Cardiac muscle cell (in vitro differentiated cells and primary cell): ENCODE results near the gene SRPX. TPM values are rescaled to one million over a fixed set of nuclear protein-coding genes. Genes with fewer than 3 reads are reported as not detected.
A peak's percentile ranks its signal among the peaks of the same experiment; 100 is the strongest.

Experiments
- DNase-seq, 2 donors: peaks; one replicate each; pipeline versions ENCODE4 v3.0.0 to v3.0.0-alpha.2; 2010 to 2017; ENCODE audit warnings: low read depth in 1 of 2, low spot score in 1 of 2
- H3K27ac ChIP-seq: fragments of 200-600 bp; sonication (generic); 2 replicates; pipeline ENCODE4 v1.5.1; 2016
- H3K27me3 ChIP-seq: fragments of 200-600 bp; sonication (generic); 2 replicates; pipeline ENCODE4 v1.6.0; 2016; ENCODE audit warnings: control low read depth
- H3K36me3 ChIP-seq: fragments of 200-600 bp; sonication (generic); 2 replicates; pipeline ENCODE4 v1.5.1; 2016; ENCODE audit warnings: control low read depth
- H3K4me1 ChIP-seq: fragments of 200-600 bp; sonication (generic); 2 replicates; pipeline ENCODE4 v1.8.1; 2017; ENCODE audit warnings: low read depth, mild to moderate bottlenecking, mixed run types
- H3K4me3 ChIP-seq: fragments of 200-600 bp; sonication (generic); 2 replicates; pipeline ENCODE4 v1.5.1; 2016; ENCODE audit warnings: mild to moderate bottlenecking
- H3K9me3 ChIP-seq: fragments of 200-600 bp; sonication (generic); 2 replicates; pipeline ENCODE4 v1.5.1; 2017; ENCODE audit warnings: low read depth, mild to moderate bottlenecking, control low read depth
- polyA plus RNA-seq: library from polyadenylated mRNA; unstranded; fragments of >200 nt; fragmentation: Nextera tagmentation; extraction: Ambion mirVana; gene quantifications from 2 replicates; pipeline ENCODE4 v1.2.1, GENCODE V29; 2016
- total RNA-seq: library from RNA; depleted of rRNA; stranded (reverse); fragments of >200 nt; gene quantifications from 2 replicates; pipeline ENCODE4 v1.2.3, GENCODE V29; 2016
- TF ChIP-seq, protein P1 (sequence below): IDR thresholded peaks from 2 replicates; pipeline ENCODE4 v1.5.1; 2012; ENCODE audit warnings: low read depth, mild to moderate bottlenecking, low read length

Gene SRPX
- total and polyA plus RNA-seq, 2 experiments from 2014 or later = 9.6 to 21.4 TPM

DNA sequence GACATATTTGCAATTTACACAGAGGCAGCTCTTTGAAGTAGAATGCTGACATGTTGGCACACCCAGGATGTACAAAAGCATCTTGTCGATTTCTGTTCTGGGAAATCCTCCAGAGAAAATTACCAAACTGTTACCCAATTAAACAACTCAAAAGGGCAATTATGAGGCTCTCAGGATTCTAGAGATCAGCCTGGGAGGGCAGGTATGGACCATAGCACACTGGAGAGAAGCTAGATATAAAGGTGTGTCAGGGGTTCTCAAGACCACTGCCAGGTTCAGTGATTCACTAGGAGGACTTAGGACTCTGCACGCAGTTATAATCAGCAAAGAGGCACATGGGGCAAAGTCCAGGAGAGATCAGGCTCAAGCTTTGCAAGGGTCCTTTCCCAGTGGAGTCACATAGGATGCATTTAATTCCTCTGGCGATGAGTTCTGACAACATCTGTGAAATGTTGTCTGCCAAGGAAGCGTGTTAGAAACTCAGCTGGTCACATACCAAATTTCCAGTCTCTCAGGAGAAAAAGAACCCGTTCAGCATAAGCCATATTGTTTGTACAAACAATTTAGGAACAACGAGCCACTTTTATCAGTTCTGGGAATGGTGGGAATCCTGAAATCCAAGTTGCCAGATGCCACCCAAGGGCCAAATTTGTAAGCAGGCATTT lies 113.5 kb downstream of the SRPX start:
- Histone ChIP-seq H3K4me3 (no peak overlapping the region), H3K9me3 (no peaks in the 10 kb centered on the region), H3K27ac (no peak overlapping the region), H3K36me3 (no peaks in the 10 kb centered on the region), H3K27me3 (no peaks in the 10 kb centered on the region), H3K4me1 (no peaks in the 10 kb centered on the region)
- TF ChIP-seq, protein P1, sequence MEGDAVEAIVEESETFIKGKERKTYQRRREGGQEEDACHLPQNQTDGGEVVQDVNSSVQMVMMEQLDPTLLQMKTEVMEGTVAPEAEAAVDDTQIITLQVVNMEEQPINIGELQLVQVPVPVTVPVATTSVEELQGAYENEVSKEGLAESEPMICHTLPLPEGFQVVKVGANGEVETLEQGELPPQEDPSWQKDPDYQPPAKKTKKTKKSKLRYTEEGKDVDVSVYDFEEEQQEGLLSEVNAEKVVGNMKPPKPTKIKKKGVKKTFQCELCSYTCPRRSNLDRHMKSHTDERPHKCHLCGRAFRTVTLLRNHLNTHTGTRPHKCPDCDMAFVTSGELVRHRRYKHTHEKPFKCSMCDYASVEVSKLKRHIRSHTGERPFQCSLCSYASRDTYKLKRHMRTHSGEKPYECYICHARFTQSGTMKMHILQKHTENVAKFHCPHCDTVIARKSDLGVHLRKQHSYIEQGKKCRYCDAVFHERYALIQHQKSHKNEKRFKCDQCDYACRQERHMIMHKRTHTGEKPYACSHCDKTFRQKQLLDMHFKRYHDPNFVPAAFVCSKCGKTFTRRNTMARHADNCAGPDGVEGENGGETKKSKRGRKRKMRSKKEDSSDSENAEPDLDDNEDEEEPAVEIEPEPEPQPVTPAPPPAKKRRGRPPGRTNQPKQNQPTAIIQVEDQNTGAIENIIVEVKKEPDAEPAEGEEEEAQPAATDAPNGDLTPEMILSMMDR = no peak
- DNase-seq = peak in 1 of 2 donors; percentile 13

DNA sequence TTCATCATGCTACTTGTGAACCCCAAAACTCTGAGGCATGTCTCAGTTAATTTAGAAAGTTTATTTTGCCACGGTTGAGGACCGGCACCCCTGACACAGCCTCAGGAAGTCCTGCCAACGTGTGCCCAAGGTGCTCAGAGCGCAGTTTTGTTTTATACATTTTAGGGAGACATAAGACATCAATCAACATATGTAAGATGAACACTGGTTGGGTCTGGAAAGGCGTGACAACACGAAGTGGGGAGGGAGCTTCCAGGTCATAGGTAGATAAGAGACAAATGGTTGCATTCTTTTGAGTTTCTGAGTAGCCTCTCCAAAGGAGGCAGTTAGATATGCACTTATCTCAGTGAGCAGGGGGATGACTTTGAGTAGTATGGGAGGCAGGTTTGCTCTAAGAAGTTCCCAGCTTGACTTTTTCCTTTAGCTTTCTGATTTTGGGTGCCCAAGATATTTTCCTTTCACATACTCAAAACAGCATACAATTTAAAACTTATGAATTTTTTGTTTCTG lies 115.4 kb downstream of the SRPX start:
- Histone ChIP-seq H3K27me3 (no peaks in the 10 kb centered on the region), H3K4me3 (no peak overlapping the region), H3K9me3 (no peaks in the 10 kb centered on the region), H3K27ac (no peak overlapping the region), H3K4me1 (no peaks in the 10 kb centered on the region), H3K36me3 (no peaks in the 10 kb centered on the region)
- DNase-seq = no peak
- TF ChIP-seq, protein P1 = no peak

DNA sequence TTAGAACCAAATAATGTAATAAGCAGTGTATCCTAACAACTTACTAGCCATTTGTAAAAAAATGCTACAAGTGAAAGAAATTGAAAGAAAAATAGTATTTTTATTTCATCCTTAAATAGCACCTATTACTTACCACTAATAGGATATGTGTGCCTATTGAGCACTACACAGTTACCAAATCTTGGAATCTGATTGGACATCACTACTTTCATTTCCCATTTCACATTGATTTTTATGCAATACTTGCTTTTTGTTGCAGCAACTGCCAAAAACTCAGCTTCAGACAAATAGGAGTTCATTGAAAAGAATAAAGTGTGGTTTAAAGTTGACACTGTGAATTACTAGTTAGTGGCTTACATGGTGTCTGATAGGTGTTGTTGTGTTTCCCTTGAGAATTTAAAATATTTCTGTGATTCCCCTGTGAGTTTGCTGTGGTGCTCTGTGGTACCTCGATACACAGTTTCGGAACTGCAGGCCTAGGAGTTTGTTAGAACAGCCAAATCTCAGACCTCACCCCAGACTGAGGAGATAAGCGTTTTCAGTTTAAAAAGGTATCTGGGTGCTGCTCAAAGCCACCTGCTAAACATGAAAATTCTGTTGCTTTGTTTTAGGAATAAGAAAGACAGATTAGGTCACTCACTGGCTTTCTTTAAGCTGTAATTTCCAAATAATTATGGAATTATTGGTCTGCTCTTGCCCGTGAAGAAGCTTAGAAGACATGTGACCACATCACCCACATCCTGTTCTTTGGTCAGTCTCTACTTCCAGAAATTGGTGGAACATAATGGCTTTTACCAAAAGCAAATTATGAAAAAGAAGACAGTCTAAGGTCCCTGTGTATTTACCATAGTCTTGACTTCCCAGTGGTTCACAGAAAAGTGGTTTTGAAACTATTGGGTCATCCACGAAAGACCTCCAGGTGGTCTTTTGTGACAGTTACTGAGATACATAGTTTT lies 116.5 kb downstream of the SRPX start:
- no peaks in the 10 kb centered on the region for H3K36me3 ChIP-seq
- TF ChIP-seq, protein P1 = no peak
- H3K27ac ChIP-seq = no peak overlapping the region
- H3K4me1 ChIP-seq = no peaks in the 10 kb centered on the region
- no peaks in the 10 kb centered on the region for H3K27me3 ChIP-seq
- no peaks in the 10 kb centered on the region for H3K9me3 ChIP-seq
- H3K4me3 ChIP-seq = no peak overlapping the region
- DNase-seq = no peak

DNA sequence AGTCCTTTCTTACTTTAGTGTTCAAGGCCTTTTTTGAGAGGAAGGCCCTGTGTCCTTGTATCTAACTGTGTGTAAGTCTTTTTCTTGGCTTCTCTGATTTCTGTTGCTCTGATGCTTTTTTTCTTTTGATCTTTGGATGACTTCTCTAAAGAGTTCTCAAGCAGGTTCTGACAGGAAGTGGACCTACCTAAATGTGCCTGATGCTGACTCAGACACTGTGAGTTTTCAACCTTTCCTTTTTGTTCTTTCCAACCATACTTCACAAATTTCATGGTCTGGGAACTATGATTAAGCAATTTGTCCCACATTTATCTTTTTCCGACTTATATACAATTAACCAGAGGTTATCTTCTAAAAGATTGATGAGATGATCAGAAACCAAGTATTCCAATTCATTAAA lies 117.8 kb downstream of the SRPX start:
- TF ChIP-seq, protein P1 = no peak
- no peak for DNase-seq
- Histone ChIP-seq H3K27me3 (no peaks in the 10 kb centered on the region), H3K27ac (no peak overlapping the region), H3K4me3 (no peak overlapping the region), H3K36me3 (no peaks in the 10 kb centered on the region), H3K4me1 (no peaks in the 10 kb centered on the region), H3K9me3 (no peaks in the 10 kb centered on the region)

DNA sequence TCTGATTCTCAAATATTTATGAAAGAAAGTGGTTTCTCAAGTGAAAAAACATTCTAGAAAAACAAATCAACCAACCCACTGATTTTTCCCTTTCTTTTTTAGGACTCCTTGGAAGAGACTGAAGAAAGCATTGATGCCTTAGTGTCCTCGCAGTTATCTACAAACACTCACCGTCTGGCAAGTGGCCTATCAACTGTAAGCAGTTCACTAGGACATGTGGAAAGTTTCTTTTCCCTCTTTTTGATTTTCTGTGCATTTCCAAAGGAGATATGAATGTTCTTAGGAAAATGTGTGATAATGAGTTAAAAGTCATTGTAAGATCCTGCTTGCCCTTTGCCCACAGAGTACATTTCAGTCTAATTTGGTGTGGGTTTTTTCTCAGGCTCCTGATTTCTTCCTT lies 118.4 kb downstream of the SRPX start:
- Histone ChIP-seq H3K36me3 (no peaks in the 10 kb centered on the region), H3K27ac (no peak overlapping the region), H3K4me3 (no peak overlapping the region), H3K4me1 (no peaks in the 10 kb centered on the region), H3K27me3 (no peaks in the 10 kb centered on the region), H3K9me3 (peaks cover 2% of the 10 kb centered on the region)
- no peak for DNase-seq
- TF ChIP-seq, protein P1 = no peak
